Measurements from ENCODE around the gene PNLIP.

DNA sequence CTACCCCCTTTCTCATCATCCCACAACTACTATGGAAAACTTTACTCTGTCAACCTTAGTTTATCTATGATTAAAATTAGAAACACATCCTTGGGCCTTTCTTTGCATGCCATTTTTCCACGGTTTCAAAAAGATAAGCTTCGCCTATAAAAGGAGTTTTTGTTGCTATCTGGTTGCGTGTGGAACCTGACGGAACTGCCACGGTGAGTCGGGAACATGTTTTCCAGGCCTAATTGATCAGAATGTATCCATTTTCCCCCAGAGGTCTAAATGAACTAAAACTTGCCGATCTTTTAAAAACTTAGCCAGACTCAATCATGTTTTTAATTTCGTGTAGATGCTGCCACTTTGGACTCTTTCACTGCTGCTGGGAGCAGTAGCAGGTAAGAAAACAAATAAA, at the start of gene PNLIP:
- TF ChIP-seq, protein P1, sequence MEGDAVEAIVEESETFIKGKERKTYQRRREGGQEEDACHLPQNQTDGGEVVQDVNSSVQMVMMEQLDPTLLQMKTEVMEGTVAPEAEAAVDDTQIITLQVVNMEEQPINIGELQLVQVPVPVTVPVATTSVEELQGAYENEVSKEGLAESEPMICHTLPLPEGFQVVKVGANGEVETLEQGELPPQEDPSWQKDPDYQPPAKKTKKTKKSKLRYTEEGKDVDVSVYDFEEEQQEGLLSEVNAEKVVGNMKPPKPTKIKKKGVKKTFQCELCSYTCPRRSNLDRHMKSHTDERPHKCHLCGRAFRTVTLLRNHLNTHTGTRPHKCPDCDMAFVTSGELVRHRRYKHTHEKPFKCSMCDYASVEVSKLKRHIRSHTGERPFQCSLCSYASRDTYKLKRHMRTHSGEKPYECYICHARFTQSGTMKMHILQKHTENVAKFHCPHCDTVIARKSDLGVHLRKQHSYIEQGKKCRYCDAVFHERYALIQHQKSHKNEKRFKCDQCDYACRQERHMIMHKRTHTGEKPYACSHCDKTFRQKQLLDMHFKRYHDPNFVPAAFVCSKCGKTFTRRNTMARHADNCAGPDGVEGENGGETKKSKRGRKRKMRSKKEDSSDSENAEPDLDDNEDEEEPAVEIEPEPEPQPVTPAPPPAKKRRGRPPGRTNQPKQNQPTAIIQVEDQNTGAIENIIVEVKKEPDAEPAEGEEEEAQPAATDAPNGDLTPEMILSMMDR (IDR thresholded peaks at IDR 0.05), result no peak
- TF ChIP-seq POLR2A (IDR thresholded peaks at IDR 0.05) (no peak), EP300 (IDR thresholded peaks at IDR 0.05) (no peak)

All from tibial nerve (tissue), 4 donors.